ENCODE data around the gene C2orf92. TPM values are rescaled to one million over a fixed set of nuclear protein-coding genes. Genes with fewer than 3 reads are reported as not detected.
A peak's percentile ranks its signal among the peaks of the same experiment; 100 is the strongest.
"Not testable (repeated sequence)": the region's sequence is repeated elsewhere in the genome, so short reads cannot be mapped to it uniquely, and the experiment has no call there.

The C2orf92 gene
- total RNA-seq, 1 donor from 2014 or later = 5.7 TPM

DNA sequence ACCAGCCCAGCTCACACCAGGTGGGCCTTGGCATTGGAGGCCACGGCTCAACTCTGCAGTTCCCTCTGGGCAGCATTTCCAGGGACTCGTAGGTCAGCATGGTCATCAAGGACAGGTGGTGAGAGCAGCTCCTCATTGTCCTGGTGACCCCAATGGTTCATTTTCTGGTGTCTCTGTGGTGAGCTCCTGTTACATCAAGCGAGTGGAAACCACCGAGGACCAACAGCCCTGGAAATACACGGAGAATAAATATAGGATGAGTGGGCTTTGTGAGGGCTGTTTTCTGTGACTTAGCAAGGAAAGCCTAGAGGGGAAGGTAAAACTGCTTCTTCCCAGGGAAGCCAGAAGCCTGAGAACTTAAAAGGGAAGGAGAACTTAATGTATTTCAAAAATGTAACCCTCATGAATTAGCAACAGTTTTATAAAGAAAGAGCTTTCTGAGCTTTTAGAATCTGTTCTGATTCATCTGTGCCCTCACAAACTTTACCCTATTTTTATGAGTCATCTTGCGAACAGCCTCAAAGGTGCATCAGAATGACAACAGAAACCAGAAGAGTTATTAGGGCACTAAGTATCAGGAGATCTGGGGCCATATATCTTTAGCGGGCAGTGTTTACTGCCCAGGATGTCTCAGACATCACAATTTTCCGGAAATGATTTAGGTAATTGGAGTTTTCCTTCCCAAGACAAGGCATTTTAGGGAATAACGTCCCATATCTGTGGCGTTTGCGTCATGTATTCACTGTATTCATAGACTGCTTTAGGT is 18.7 kb downstream of the C2orf92 start:
- DNase-seq (ENCODE audit: low read depth) = peak; percentile 36

GRCh38 chr2:97691166-97691565 is 21.7 kb downstream of the C2orf92 start:
- DNase-seq (ENCODE audit: low read depth) = no peak

DNA sequence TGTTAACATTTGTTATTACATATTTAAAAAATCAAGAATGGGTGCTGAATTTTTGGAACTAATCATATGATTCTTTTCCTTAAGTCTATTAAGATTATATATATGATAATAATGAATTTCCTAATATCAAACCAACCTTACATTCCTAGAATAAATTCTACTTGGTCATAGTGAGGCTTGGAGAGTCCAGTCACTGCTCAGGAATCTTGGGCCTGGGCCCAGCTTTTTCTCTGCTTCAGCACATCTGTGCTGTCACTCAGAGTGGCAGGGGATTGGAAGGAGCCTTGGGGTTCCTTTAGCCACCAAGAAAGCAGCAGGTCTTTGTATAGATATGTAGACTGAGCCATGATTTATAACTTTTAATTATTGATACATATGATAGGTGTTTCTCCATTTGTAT is 24.0 kb downstream of the C2orf92 start:
- DNase-seq (ENCODE audit: low read depth) = peak; percentile 88

GRCh38 chr2:97695744-97696143 is 26.2 kb downstream of the C2orf92 start:
- no peak for DNase-seq (ENCODE audit: low read depth)

GRCh38 chr2:97697252-97698235 is 28.0 kb downstream of the C2orf92 start:
- peak; percentile 85 for DNase-seq (ENCODE audit: low read depth)

DNA sequence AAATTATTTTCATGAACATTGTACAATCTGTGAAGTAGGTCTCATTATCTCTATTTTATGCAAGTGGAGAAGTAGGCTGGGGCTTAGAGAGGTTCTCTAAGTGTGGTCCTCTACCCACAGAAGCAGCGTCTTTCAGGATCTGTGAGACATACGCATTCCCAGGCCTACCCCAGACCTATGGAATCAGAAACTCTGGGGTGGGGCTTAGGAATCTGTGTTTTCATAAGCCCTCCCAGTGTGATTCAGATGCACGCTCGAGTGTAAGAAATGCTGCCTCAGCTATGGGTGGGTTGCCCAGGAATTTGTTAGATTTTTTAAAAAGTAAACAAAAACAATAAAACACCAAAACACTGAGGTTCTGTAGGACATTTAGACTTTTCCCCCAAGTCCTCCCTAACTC is 29.0 kb downstream of the C2orf92 start:
- DNase-seq (ENCODE audit: low read depth) = no peak

GRCh38 chr2:97699765-97700444 is 30.4 kb downstream of the C2orf92 start:
- peak; percentile 79 for DNase-seq (ENCODE audit: low read depth)

GRCh38 chr2:97701186-97701585 is 31.7 kb downstream of the C2orf92 start:
- no peak for DNase-seq (ENCODE audit: low read depth)

DNA sequence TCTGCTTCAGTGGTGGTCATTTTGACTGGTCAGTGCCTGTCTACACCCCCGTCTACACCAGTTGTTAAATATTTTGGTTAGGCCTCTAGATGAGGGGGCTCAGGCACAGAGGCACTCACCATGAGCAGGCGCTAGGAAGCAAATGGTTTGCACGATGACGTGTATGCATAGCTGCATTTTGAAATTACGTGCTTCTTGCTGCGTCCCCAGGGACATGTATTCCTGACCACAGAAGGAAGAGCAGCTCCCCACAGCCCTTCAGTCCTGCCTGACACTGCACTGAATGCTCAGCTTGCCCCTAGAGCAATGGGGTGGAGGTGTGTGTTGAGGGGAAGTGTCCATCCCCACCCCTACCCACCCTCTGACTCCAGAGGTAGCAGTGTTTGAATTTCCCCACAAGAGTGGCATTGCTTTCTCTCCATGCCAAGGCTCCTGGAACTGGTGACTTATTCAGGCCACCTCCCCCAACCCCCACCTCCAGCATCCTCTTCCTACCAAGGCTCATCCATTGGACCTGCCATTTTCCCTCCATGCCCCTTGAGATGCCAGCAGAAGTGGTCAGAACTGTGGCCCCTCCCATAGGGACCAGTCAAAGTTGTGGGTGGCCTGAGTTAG is 32.4 kb downstream of the C2orf92 start:
- DNase-seq (ENCODE audit: low read depth) = peak; percentile 87

DNA sequence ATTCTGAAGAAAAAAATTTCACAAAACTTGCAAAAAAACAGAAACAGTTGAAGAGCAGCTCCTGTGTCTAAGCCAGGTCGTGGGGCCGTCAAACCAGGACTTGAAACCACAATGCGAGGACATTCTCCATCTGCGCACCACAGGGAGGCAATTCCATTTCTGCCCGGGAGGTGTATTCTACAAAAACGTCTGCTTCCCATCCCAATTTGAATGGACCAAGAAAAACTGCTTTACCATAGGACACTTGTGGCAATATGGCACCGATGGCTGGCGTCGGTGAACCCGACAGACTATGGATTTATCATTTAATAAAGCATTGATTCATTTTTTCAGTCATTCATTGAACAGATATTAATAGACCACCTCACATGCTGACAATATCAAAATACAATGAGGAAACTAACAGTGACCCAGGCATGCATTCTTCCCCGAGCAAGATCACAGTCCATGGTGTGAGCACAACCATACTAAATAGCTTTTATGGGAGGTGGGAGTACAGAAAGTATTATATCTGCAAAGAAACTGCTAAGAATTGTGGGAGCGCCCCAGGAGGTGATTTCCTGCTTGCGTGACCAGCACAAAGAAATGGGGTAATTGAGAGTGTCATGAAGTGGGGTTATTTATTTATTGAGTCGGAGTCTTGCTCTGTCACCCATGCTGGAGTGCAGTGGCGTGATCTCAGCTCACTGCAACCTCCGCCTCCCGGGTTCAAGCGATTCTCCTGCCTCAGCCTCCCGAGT is 33.4 kb downstream of the C2orf92 start:
- DNase-seq (ENCODE audit: low read depth) = no peak

DNA sequence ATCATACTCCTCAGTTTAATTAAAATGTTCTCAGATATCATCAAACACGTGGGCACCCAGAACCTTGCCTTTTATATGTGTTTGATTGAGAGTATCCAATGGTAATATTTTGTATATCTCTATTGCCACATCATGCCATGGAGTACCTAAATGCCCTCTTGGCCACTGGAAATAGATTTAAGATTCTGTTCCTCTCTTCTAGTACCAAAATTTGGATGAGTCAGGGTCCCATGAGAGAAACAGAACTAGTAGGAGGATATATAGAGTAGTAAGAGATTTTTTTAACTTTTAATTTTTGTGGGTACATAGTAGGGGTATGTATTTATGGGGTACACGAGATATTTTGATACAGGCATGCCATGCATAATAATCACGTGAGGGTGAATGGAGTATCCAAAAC is 34.2 kb downstream of the C2orf92 start:
- DNase-seq (ENCODE audit: low read depth) = no peak

DNA sequence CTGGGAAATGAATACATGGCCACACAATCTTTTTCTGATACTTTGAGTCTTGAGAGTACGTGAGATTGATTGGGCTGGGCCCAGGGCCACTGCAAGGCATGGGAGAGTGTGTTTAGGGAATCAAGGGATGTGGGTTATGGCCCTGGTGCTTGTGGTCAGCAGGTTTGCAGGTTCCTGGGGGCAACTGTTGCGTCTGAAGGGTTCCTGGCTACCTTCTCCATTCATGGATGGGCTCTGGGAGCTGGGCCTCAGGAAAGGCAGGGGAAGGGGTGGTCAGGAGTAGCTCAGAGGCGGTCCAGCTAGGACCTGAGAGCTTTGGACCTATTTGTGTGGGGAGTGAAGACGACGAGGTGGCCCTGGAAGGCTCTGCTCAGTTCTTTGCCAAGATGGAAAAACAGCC is 35.5 kb downstream of the C2orf92 start:
- no peak for DNase-seq (ENCODE audit: low read depth)

DNA sequence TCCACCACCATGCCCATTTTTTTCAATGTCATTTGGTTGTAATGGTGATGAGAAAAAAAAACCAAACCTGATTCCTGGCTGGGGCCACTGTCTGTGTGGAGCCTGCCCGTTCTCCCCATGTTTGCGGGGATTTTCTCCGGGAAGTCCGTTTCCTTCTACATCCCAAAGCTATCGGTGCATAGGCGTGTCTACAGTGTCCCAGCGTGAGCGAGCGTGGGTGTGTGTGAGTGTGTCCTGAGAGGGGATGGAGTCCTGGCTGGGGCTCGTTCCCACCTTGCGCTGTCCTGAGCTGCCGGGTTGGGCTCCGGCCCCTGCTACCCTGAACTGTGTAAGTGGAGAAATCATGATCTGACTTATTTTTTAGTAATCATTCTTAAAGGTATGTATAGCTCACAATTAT is 36.6 kb downstream of the C2orf92 start:
- no peak for DNase-seq (ENCODE audit: low read depth)

GRCh38 chr2:97706708-97707345 is 37.3 kb downstream of the C2orf92 start:
- no peak for DNase-seq (ENCODE audit: low read depth)

GRCh38 chr2:97707362-97708047 is 38.0 kb downstream of the C2orf92 start:
- no peak for DNase-seq (ENCODE audit: low read depth)

DNA sequence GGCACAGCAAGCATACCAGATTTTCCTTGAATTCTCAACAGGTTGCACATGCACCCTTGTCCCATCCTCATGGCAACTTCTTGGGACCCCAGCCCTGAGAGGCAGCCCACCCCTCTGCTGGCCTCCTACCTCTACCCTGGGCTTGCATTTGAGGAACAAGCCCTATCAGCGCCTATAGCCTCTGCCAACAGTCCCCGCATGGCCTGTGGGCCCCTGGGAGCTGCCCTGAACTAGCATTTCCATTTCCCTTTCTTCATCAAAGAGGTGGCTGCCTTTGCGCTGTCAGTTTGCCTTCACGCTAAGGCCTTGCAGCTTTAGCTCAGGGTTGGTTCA is 38.5 kb downstream of the C2orf92 start:
- DNase-seq (ENCODE audit: low read depth) = no peak

DNA sequence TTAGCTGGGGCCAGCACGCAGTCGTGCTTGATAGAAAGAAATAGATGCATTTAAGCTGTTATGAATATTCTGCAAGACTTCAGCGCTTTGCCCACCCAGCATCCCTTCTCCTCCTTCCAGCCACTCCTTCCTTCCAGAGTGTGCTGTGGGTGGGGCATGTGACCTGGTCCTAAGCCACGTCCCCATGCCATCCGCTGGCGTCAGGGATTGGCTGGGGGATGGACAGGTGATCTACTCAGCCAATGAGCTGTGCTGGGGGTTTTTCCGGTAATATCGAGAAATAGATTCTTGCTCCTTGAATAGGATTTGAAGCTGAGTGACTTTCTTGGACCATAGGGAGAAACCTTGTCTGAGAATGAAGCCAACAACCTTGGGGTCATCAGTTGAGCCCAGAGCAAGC is 39.1 kb downstream of the C2orf92 start:
- no peak for DNase-seq (ENCODE audit: low read depth)

- DNase-seq (ENCODE audit: low read depth) = no peak
Observed at GRCh38 chr2:97711394-97711711, 41.8 kb downstream of the C2orf92 start.

DNA sequence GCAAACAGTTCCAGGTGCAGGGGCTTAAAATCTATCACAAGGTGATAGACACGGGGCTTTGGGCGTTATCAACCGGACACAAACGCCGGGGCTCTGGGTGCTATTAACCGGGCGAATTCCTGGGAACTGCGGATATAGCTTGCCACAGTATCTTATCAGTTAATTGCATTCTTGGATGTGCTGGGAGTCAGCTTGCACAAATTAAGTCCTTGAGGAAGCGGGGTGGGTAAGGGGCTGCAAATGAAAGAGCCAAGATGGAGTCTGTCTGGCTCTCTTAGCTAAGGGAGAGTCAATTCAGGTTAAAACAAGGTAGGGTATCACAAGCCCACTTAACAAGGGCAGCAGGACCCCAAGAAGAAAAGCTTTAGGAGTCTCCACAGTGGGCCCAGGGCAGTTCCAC is 42.7 kb downstream of the C2orf92 start:
- DNase-seq (ENCODE audit: low read depth) = not testable (repeated sequence)
